ENCODE results near the gene ABHD12B.

DNA sequence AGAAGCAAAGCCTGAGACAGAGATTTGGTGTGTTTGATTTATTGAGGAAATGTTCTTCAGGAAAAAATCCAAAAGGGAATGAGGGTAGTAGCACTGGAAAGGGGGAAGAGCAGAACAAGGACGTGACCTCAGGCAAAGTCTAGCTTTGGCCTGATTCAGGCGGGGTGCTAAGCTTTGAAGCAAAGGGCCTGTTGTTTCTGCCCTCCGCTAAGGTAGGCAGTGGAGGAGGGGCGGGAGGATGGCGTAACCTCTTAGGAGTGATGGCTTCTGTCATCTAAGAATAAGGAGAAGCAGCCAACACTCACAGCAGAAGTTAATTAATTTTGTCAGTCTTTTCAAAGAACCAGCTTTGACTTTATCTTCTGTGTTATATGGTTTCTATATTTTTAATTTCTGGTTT is 20.4 kb downstream of the ABHD12B start:
- no peak for TF ChIP-seq POLR2A (IDR thresholded peaks at IDR 0.05; ENCODE audit: low read depth, low read length)
- TF ChIP-seq POLR2AphosphoS5 (IDR thresholded peaks at IDR 0.05; ENCODE audit: low read depth, low read length): no peak
- TF ChIP-seq SPI1 (IDR thresholded peaks at IDR 0.05; ENCODE audit: low read depth, low read length): no peak
- TF ChIP-seq POU2F2 (IDR thresholded peaks at IDR 0.05; ENCODE audit: low read depth, low read length): no peak
- TF ChIP-seq PAX5 (IDR thresholded peaks at IDR 0.05; ENCODE audit: insufficient read depth, low read length, severe bottlenecking): no peak

All from GM12891 (cell line).